Activated CD4-positive, alpha-beta T cell treated with anti-CD3 and anti-CD28 coated beads, Interleukin-2, amount 50 U/mL, for 1 hour (primary cell): ENCODE measurements around the gene TP53I11.

Source experiments
- DNase-seq: peaks from one replicate; pipeline ENCODE4 v3.0.0-alpha.2; 2020

Gene TP53I11

GRCh38 chr11:44911029-44911814 is 39.5 kb downstream of the TP53I11 start:
- peak; percentile 84 for DNase-seq

- DNase-seq, result no peak
Observed at GRCh38 chr11:44910591-44910990, 40.1 kb downstream of the TP53I11 start.

- no peak for DNase-seq
Observed at GRCh38 chr11:44909557-44909956, 41.1 kb downstream of the TP53I11 start.

GRCh38 chr11:44906649-44907048 is 44.0 kb downstream of the TP53I11 start:
- DNase-seq, result no peak

GRCh38 chr11:44905131-44905866 is 45.4 kb downstream of the TP53I11 start:
- no peak for DNase-seq

GRCh38 chr11:44904261-44905020 is 46.2 kb downstream of the TP53I11 start:
- DNase-seq, result no peak

- DNase-seq, result no peak
Observed at GRCh38 chr11:44903518-44903917, 47.2 kb downstream of the TP53I11 start.

- no peak for DNase-seq
Observed at GRCh38 chr11:44903035-44903434, 47.6 kb downstream of the TP53I11 start.

- DNase-seq, result no peak
Observed at GRCh38 chr11:44901786-44902185, 48.9 kb downstream of the TP53I11 start.

GRCh38 chr11:44901120-44901633 is 49.5 kb downstream of the TP53I11 start:
- DNase-seq, result no peak

- DNase-seq, result peak; percentile 13
Observed at GRCh38 chr11:44899959-44900358, 50.7 kb downstream of the TP53I11 start.

- peak; percentile 59 for DNase-seq
Observed at GRCh38 chr11:44893846-44894617, 56.7 kb downstream of the TP53I11 start.

GRCh38 chr11:44893308-44893822 is 57.3 kb downstream of the TP53I11 start:
- no peak for DNase-seq

GRCh38 chr11:44892843-44893242 is 57.8 kb downstream of the TP53I11 start:
- DNase-seq, result no peak

GRCh38 chr11:44889266-44889665 is 61.4 kb downstream of the TP53I11 start:
- no peak for DNase-seq

- no peak for DNase-seq
Observed at GRCh38 chr11:44887636-44888035, 63.0 kb downstream of the TP53I11 start.

- no peak for DNase-seq
Observed at GRCh38 chr11:44886790-44887140, 63.9 kb downstream of the TP53I11 start.

- DNase-seq, result no peak
Observed at GRCh38 chr11:44885919-44886789, 64.5 kb downstream of the TP53I11 start.

GRCh38 chr11:44885065-44885810 is 65.4 kb downstream of the TP53I11 start:
- DNase-seq, result no peak

- DNase-seq, result no peak
Observed at GRCh38 chr11:44884056-44884455, 66.6 kb downstream of the TP53I11 start.

- no peak for DNase-seq
Observed at GRCh38 chr11:44883277-44883676, 67.4 kb downstream of the TP53I11 start.
